SK-N-DZ (cell line): ENCODE measurements around the gene POLR1A.

Experiments used
- DNase-seq: peaks from one replicate; pipeline ENCODE4 v3.0.0-alpha.2; 2015; ENCODE audit warnings: low spot score

Gene POLR1A

DNA sequence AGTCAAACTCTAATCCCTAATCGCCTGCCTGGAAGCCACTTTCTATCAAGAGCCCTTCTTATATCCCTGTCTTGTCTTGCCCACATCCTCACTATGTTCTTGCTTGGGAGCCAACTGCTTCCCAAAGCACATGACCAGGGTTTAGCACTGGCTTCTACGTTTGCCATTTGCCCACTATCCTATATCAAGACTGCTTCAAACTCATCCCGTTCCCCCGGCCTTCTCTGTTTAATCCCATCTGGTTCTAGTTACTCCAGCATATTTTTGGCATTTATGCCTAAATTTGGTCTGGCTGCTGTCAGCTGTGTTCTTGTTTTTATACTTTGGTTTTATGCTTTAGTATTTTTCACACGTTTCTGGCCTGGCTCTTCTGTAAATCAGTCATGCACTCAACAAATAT is 40.2 kb downstream of the POLR1A start:
- no peak for DNase-seq

DNA sequence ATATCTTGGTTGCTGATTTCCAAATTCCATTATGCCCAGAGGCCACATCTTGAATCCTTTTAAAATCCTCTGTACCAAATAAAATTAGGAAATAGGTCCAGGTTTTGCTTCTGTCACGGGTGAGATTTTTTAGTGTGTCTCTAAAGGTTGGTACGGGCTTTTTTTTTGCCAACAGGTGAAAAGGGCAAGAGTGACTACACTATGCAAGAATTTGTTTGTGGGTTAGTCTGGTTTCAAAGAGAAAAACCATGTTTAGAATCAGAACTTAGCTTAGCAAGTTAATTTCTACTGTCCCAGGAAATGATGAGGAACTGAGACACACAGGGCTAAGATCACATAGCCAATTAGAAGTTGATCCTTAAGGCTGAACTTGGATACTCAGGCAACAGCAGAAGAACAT is 41.7 kb downstream of the POLR1A start:
- DNase-seq: no peak

DNA sequence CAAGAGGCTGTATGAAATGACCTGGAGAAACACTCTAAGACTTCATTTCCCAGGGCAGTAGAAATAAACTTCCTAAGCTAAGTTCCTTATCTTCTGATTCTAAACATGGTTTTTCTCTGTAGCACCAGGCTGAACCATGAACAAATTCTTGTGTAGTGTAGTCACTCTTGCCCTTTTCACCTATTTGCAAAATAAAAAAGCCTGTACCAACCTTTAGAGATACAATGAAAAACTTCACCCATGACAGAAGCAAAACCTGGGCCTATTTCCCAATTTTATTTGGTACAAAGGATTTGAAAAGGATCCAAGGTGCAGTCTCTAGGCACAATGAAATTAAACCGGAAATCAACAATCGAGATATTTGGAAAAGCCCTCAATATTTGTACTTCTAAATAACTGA is 43.6 kb downstream of the POLR1A start:
- no peak for DNase-seq

DNA sequence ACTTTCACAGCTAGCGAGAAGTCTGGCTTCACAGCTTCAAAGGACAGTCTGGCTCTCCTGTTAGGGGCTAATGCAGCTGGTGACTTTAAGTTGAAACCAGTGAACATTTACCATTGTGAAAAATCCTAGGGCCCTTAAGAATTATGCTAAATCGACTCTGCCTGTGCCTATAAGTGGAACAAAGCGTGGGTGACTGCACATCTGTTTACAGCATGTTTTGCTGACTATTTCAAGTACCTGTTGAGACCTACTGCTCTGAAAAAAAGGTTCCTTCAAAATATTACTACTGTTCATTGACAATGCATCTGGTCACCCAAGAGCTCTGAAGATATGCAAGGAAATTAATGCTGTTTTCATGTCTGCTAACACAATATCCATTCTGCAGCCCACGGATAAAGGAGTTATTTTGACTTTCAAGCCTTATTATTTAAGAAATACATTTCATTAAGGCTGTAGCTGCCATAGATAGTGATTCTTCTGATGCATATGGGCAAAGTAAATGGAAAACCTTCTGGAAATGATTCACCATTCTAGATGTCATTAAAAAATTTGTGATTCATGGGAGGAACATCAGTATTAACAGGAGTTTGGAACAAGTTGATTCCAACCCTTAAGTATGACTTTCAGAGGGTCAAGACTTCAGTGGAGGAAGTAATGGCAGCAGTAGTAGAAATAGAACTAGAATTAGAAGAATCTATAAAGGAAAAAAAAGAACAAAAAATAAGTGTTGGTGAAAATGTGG is 48.9 kb downstream of the POLR1A start:
- DNase-seq: no peak

DNA sequence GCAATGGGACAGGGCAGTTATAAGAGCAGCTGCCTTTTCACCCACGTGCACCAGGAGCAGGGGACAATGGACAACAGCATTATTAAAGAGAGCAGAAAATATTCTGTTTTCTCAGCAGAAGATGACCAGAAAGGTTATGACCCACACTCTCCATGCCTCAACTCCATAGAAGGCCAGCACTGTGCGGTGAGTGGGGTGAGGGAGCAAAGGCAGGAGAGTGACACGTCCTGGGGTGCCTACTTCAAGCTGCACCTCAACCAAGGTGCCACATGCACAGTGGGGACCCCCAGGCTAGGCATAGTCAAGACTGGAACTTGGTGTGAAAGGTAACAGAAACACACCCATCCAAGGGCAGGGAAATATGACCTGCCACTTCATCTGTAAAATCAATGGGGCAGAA is 50.4 kb downstream of the POLR1A start:
- DNase-seq: no peak

DNA sequence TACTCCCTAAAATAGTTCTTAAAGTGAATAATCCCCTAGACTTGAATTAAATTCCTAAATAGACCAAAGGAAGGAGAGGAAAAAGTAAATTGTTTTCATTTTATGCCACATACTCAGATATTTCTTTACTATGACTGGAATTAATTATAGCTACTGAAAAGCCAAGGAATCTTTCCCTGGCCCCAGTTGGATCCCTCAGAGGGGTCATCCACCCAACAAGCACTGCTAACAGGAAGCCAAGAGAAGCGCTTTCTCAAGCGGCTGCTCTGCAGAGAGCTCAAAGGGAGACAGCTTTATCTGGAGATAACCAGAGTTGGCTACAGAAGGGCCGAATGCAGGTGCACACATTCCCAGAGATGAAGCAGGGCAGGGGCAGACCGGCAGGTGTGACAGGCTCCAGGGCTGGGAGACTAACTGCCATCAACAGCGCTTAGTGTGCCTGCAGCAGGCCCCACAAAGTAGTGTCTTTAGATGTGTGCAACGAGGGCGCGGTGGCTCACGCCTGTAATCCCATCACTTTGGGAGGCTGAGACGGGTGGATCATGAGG is 51.1 kb downstream of the POLR1A start:
- DNase-seq: no peak

DNA sequence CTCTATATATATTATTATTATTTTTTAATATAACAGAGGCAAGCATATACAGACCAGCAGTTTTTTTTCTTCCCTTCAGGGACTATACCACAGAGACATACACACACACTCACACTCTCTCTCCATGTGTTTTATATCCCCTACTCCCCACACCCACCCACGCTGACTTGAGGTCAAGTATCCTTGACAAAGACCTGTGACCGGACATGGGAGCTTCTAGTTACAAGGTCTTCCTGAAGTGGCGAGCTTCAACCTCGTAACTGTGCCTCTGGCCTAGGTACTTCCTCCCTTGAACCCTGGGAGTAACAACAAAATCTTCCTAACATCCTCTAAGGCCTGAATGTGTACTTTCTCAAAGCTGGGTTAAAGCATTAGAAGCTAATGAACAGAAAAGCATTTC is 52.5 kb downstream of the POLR1A start:
- DNase-seq: no peak

DNA sequence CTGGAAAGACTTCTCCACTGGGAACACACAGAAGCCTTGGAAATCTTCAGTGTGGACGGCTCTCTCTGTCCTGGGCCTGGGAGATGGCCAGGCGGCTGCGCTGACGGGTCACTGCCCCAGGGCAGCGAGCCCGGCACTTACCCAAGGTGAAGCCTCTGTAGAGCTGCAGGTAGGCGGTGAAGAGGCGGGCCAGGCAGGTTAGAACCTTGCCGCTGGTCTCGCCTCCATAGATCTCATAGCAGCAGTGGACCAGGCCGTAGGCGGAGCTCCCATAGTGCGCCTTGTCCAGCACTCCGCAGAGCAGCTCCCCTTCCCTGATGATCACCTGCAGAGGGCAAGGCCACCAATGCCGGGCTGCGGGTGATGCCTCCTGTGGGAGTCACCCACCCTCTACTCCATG is 53.0 kb downstream of the POLR1A start:
- no peak for DNase-seq

DNA sequence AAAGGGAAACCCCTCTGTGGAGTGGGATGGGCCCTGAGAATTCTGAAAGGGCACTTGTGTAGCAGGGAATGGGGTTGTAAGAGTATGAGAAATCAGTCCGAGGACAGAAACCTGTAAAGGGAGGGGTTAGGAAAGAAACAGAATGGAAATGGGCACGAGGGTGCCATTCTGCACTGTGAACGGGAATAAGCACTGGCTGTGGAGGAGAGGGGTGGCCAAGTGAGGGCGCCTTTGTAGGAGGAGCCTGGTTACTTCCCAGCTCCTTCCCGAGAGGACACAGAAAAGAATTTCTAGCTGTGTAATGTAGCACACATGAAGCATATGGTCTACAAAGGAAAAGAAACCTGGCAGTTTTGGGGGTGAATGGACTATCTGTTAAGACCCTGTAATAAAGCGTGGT is 53.4 kb downstream of the POLR1A start:
- no peak for DNase-seq

DNA sequence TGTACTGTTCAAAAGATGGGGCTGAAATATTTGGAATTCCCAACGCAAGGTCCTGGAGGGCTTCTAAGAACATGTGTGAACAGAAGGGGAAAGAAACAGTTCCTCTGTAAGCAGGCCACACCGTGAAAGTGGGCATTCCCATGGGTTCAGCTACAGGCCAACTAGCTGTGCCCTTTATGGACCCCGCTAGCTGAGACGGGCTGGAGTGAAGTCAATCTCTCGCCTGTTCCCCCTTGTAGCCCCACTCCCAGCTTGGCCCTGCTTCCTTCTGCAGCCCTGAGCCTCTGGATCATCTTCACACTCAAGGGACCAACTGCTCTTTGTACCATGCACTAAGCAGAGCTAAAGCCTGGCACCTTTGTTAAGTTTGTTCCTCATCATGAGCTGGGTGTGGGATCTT is 55.4 kb downstream of the POLR1A start:
- no peak for DNase-seq

DNA sequence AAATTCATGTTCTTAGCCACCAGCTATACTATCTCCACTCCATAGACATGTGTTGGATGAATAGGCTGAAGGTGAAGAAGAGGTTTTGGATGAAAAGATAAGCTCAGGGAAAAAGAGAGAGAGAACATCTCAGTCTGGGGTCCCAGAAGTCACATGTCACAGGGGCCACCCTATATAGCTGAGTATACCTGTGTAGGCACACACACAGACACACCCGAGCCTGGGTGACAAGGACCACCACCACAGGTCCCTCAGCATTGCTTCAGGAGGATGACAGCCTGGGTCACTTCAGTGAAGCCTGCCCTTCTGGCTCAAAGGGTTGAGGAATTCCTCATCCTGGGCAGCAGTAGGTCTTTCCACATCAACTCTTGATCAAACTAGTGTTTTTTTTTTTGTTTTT is 56.2 kb downstream of the POLR1A start:
- DNase-seq: no peak

DNA sequence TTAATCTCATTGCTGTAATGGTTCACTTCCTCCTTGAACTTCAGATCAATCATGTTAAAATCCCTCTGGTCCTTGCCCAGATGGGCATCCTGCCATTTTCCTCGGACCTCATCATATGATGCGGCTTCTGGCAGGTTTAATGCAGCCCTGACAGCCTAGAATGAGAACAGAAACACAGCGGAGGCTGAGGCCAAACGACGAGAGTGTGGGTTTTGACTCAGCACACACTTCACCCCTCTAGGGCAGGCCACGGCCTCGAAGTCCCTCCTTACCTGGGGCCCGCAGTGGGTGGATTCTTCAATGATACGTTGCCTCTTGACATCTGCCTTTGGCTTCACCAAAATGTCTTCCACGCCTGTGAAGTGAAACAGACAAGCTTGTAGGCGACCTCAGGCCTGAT is 56.8 kb downstream of the POLR1A start:
- DNase-seq: no peak

DNA sequence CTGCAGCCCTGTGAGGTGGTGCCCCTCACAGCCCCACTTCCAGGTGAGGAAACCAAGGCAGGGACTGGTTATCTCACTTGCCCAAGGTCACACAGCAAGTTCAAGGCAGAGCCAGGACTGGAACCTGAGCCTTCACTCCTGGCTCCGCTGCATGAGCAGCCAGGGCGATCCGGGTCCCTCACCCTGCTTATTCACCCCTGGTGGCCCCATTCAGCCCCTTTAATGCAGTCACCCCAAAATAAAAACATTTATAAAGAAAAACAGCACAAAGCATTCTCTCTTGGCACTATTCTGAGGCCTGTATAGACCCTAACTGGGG is 57.3 kb downstream of the POLR1A start:
- no peak for DNase-seq

DNA sequence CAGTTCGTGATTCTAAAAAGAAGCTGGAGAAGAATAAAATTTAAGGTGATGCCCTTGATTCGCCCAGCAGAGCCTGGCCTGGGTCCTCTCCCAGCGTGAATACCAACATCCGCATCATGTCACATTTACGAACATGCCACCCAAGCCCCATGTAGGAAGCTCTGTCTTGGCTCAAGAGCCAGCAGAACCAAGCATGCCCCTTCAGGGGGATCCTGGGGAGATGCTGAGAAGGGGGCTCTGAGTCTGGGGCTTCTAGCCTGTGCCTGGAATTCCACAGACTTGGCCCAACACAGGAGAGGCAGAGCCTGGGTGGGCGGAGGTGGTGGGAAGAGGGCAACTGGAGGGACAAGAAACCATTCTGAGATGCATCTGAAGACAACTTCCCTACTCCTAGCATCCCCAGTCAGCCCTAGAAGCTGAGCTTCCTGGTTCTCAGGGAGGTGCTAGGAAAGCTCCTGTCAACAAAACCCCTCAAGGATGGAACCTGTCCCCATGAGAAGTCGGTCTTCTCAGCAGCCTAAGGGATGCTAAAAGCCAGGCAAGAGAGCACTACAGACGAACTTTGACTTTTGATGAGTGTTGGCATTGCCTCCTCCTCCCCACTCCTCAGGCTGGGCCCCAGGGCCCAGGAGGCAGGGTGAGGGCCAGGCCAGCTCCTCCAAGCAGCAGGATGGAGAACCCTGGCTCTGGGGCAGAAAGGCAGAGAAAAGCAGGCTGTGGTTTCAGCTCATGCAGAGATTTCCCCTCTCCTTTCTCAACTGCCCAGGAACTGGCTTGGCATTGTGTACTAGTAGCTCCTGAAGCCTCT is 57.9 kb downstream of the POLR1A start:
- DNase-seq: no peak

DNA sequence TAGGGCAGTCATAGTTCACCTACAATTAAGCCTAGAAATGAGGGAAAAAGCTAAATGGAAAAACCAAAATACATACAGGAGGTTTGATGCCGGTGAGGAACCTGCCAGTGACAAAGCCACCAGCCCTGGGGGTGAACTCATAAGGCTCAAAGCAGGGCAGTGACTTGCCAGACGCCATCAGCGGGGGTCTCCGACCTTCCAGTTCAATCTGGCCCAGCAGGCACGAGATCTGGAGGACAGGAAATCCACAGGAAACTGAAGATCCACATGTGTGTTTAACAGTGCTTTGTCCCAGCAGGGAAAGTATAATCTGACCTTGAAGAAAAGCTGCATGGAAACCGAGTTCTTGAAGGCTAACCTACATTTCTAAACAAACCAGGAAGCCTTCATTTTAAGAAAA is 60.1 kb downstream of the POLR1A start:
- no peak for DNase-seq

DNA sequence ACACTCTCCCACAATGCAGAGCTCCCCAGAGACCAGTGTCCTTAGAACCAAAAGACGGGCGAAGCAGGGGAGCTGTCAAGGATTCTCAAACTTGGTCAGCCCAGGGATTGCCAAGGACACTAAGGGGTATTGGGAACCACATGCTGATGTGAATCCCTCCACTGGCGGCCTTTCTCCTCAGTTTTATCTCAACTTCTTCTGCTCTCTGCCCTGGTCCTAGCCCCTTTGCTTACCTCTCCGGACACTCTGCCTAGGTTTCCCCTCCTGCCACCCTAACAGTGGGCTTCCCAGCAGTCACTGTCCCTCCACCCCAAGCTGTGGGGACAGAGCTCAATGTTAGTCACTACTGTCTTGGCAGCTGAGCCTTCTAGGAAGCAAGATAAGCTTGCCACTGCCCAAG is 61.1 kb downstream of the POLR1A start:
- DNase-seq: no peak

DNA sequence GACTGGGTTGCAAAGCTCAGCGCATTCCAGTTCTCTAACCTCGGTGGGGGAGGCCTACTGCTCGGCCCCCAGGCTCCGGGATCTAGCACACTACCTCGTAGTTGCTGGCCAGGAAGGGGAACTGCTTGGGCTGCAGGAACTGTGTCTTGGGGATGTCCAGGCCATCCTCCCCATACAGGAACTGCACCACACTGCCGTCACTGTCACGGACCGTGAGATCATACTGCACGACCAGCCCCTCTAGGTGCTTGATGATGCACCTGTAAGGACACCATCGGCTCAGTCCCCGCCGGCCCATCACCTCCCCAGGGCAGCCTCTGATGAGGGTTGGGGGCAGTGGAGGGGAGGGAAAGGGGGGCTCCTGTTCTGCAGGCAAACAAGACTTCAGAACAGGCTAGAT is 61.6 kb downstream of the POLR1A start:
- no peak for DNase-seq

DNA sequence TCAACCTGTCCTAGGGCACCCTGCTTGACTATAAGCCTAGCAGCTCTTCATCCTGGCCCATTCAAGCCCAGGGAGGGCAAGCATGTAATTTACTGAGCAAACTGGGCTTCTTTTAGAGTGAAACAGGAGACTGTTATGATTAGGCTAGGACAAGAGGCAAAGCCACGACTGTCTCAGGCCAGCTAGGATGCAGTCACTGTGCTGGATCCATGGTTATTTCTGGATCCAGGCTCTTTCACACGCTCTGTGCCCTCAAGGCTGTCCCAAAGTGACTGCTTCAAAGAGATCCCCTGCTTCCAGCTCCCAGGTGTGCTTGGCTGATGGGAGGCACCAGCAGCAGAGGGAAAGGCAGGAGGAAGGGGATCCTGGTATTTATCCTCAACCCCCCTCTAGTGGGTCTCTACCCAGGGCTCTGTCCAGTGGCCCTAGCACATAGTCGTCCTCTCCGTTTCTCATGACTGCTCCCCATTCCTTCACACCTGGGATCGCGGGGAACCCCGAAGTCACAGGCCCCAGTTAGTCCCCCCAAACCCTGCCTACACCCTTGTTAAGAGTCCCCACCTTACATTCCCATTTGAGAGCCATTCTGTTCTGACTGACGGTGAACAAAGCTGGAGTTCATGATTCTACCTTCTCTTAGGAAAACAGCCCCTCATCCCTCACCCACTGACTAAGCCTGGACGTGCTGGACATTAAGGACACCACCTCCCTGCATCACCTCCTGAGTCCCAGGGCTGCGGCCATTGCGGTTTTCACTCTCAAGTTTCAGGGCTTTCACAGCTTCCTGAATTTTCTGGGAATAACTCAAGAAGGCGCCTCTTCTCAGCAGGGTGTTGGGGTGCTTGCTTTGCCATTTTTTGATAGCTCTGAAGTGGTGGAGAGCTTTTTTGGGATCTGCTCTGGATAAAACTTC is 63.2 kb downstream of the POLR1A start:
- no peak for DNase-seq

DNA sequence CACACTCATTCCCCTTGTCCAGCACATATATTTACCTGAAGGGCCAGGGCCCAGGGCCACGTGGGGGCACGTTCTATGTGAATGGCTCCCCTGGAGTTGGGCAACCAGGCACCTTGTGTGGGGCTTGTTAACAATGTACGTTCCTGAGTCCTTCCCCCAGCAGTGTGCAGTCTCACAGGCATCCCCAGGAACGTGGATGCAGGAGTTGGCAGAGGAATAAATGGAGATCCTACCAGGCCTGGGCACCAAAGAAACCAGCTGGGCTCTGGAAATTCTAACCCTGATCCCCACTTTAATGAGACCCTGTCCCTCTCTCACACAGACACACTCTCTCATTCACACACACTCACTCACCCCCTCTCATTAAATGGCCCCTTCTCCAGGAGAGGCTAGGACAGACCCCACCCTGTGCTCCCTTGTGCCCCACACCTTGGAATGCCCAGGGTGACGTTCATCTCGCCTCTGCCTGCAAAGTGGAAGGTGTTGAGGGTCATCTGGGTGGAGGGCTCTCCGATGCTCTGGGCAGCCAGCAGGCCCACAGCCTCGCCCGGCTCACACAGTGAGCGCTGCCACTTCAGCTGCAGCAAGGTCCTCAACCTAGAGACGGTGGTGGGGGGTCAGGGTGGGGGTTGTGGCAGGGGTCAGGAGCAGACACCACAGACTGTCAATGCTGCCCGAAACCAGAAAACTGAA is 65.6 kb downstream of the POLR1A start:
- no peak for DNase-seq

DNA sequence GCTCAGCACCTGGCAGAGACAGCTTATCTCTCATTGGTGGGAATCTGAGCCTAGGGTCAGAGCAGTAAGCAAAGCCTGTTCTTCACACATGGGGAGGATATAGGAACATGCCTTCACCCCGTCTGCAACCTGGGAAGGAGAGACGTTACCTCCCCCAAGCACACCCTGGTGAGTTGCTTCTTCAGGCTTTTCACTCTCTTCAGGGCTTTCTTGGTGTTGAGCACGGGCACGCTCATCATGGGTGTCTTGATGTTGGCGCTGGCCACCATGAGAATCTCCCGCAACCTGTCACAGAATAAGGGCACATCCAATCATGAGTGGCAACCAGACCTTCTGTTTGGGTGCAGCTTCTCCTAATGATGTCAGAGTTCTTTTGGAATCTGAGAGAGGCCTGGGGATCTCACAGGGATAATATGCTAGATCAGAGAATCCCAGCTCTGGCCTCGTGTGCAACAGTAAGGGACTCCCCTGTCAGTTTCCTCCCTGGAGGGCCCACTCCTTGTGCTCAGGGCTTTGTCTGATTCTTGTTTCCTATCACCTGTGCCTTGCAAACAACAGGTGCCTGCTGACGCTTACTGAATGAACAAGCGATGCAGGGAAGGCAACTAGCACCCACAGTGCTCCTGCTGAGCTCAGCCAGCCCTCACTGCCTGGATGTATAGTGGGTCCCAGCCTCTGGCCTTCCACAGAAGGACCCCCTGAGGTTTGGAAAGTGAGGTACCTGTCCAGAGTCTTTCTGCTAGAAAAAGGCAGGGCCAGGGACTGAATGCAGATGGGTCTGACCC is 66.3 kb downstream of the POLR1A start:
- no peak for DNase-seq
